PC-3 (cell line): ENCODE data around the gene TUBA4B. TPM values are rescaled to one million over a fixed set of nuclear protein-coding genes. Genes with fewer than 3 reads are reported as not detected.
A peak's percentile ranks its signal among the peaks of the same experiment; 100 is the strongest.

Experiments
- ATAC-seq: fragments of 200-7000 bp; cut with Tn5 transposase; 2 replicates; pipeline ENCODE4 v1.9.1; 2020; ENCODE audit warnings: mild to moderate bottlenecking, moderate library complexity
- BruUV-seq: library from RNA; stranded (reverse); fragments of 400-500 nt; replicated peaks from 2 replicates; lab custom pipeline; 2021; lab: Mats Ljungman, UMichigan
- CTCF ChIA-PET: fragments of 300-600 bp; sonication (Branson Sonifier 250); formaldehyde crosslinking; loops from one replicate; lab custom pipeline; 2022; ENCODE audit warnings: antibody characterized with exemption; lab: Charles Lee
- POLR2A ChIA-PET: fragments of 300-600 bp; sonication (Branson Sonifier 250); formaldehyde crosslinking; loops from one replicate; lab custom pipeline; 2022; ENCODE audit warnings: antibody characterized with exemption; ENCODE audit not compliant: unreplicated experiment; lab: Charles Lee
- DNase-seq: peaks from one replicate; pipeline ENCODE4 v3.0.0-alpha.2; 2015
- H2AFZ ChIP-seq: fragments of 300-600 bp; sonication (generic); 2 replicates; pipeline ENCODE4 v1.6.0; 2016; ENCODE audit warnings: antibody characterized with exemption, low read length
- H3F3A ChIP-seq: fragments of 300-600 bp; sonication (generic); one replicate; pipeline ENCODE4 v1.6.0; 2017; ENCODE audit warnings: antibody characterized with exemption, low read length, control low read depth, mild to moderate bottlenecking; ENCODE audit not compliant: unreplicated experiment
- H3K27ac ChIP-seq: fragments of 300-600 bp; sonication (generic); 2 replicates; pipeline ENCODE4 v1.5.1; 2016; ENCODE audit warnings: mild to moderate bottlenecking, low read length
- H3K27me3 ChIP-seq: fragments of 300-600 bp; sonication (generic); 2 replicates; pipeline ENCODE4 v1.6.1; 2016; ENCODE audit warnings: low read length, mixed read lengths
- H3K36me3 ChIP-seq: fragments of 300-600 bp; sonication (generic); 2 replicates; pipeline ENCODE4 v1.6.1; 2016; ENCODE audit warnings: low read depth, mixed run types, low read length, mixed read lengths
- H3K4me1 ChIP-seq: fragments of 300-600 bp; sonication (generic); 2 replicates; pipeline ENCODE4 v1.5.1; 2016; ENCODE audit warnings: low read length; ENCODE audit not compliant: insufficient read depth
- H3K4me2 ChIP-seq: fragments of 300-600 bp; sonication (generic); 2 replicates; pipeline ENCODE4 v1.6.0; 2016; ENCODE audit warnings: low read length
- H3K4me3 ChIP-seq: fragments of 300-600 bp; sonication (generic); 2 replicates; pipeline ENCODE4 v1.5.1; 2016; ENCODE audit warnings: mild to moderate bottlenecking, low read length, mixed read lengths
- H3K79me2 ChIP-seq: fragments of 300-600 bp; sonication (generic); 2 replicates; pipeline ENCODE4 v1.6.1; 2017; ENCODE audit warnings: low read length, mixed read lengths
- H3K9ac ChIP-seq: fragments of 300-600 bp; sonication (generic); 2 replicates; pipeline ENCODE4 v1.6.0; 2016; ENCODE audit warnings: mild to moderate bottlenecking, low read length
- H3K9me2 ChIP-seq: fragments of 300-600 bp; sonication (generic); replicated peaks from 2 replicates; pipeline ENCODE4 v1.6.1; 2016; ENCODE audit warnings: mixed run types, low read length, mixed read lengths
- H3K9me3 ChIP-seq: fragments of 300-600 bp; sonication (generic); 2 replicates; pipeline ENCODE4 v1.6.1; 2016; ENCODE audit warnings: low read length, mixed read lengths
- H4K20me1 ChIP-seq: fragments of 300-600 bp; sonication (generic); 2 replicates; pipeline ENCODE4 v1.6.1; 2016; ENCODE audit warnings: low read length, mixed read lengths
- EZH2 ChIP-seq: fragments of 300-600 bp; sonication (generic); IDR thresholded peaks from one replicate; pipeline ENCODE4 v1.6.1; 2017; ENCODE audit warnings: antibody characterized with exemption, mild to moderate bottlenecking, low read length; ENCODE audit not compliant: unreplicated experiment
- EZH2phosphoT487 ChIP-seq: fragments of 300-600 bp; sonication (generic); IDR thresholded peaks from 2 replicates; pipeline ENCODE4 v1.6.1; 2018; ENCODE audit warnings: mild to moderate bottlenecking, antibody characterized with exemption, low read length, borderline replicate concordance
- intact Hi-C: fragments of 100-400 bp; cut with micrococcal nuclease; formaldehyde crosslinking; loops from 2 replicates; pipeline ENCODE4 v1.9.0; 2023
- total RNA-seq: library from RNA; depleted of rRNA; stranded (reverse); fragments of >200 nt; gene quantifications from 2 replicates; pipeline ENCODE4 v1.2.3, GENCODE V29; 2014
- TF ChIP-seq, protein P1 (sequence below): fragments of 300-600 bp; sonication (generic); conservative IDR thresholded peaks from 2 replicates; pipeline ENCODE4 v1.5.1; 2017; ENCODE audit warnings: antibody characterized with exemption, low read depth, mild to moderate bottlenecking, low read length

TUBA4B gene
- total RNA-seq, 1 experiment from 2014 or later = not detected

DNA sequence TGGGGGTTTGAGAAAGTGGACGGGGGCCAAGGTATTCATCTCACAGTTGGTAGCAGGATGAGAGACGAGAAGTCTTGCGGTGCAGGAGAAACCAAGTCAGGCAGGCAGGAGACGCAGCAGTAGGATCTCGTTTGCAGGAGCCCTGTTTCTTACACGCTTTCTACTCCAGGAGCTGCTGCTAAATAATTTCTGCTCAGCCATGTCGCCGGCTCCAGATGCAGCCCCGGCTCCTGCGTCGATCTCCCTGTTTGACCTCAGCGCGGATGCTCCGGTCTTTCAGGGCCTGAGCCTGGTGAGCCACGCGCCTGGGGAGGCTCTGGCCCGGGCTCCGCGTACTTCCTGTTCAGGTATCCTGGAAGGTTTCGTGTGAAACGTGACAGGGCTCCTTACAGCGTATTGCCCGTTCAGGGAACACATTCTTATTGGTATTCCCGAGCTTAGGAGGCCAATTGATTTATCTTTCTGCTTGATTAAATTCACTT is 22.9 kb upstream of the TUBA4B start:
- TF ChIP-seq EZH2phosphoT487 (no peak), EZH2 (no peak)
- TF ChIP-seq, protein P1, sequence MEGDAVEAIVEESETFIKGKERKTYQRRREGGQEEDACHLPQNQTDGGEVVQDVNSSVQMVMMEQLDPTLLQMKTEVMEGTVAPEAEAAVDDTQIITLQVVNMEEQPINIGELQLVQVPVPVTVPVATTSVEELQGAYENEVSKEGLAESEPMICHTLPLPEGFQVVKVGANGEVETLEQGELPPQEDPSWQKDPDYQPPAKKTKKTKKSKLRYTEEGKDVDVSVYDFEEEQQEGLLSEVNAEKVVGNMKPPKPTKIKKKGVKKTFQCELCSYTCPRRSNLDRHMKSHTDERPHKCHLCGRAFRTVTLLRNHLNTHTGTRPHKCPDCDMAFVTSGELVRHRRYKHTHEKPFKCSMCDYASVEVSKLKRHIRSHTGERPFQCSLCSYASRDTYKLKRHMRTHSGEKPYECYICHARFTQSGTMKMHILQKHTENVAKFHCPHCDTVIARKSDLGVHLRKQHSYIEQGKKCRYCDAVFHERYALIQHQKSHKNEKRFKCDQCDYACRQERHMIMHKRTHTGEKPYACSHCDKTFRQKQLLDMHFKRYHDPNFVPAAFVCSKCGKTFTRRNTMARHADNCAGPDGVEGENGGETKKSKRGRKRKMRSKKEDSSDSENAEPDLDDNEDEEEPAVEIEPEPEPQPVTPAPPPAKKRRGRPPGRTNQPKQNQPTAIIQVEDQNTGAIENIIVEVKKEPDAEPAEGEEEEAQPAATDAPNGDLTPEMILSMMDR = no peak
- H3K27ac ChIP-seq = peak overlapping the region; percentile 54

DNA sequence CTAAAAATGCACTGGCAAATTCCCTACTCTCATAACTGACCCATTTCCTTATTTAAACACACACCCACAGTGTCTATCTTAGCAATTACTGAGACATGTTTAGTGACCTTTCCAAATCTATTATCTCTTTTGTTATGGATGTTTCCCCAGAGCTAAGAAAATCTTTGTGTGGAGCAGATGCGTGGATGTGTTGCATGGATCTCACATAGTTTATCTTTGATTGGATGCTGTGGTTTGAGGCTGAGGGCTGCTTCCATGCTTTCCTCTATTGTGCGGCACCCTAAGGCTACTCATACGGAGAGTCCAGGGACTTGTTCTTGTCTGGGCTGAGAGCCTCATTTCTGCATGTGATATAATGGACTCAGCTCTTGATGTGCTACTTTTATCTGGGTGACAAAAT is 18.7 kb upstream of the TUBA4B start:
- Histone ChIP-seq H3K9ac (no peak overlapping the region), H3K27ac (no peak overlapping the region), H3K36me3 (peaks cover 42% of the 10 kb centered on the region), H3K9me3 (no peaks in the 10 kb centered on the region), H4K20me1 (no peaks in the 10 kb centered on the region), H3K4me2 (no peak overlapping the region), H3K9me2 (no peaks in the 10 kb centered on the region), H3K4me3 (no peak overlapping the region), H3K4me1 (peaks cover 5% of the 10 kb centered on the region; the same call in 1 of the 2 replicates), H3F3A (peaks cover 4% of the 10 kb centered on the region), H3K27me3 (no peaks in the 10 kb centered on the region), H3K79me2 (peaks cover 30% of the 10 kb centered on the region), H2AFZ (no peak overlapping the region)
- POLR2A ChIA-PET = interaction anchor here (0.6 kb wide), 1 partner anchor 192 kb away, joined by 3 read pairs; no protein-coding TSS in a partner anchor
- no peak for DNase-seq
- intact Hi-C loops = no loop called here
- BruUV-seq = no TSS peak
- TF ChIP-seq EZH2 = no peak
- TF ChIP-seq, protein P1 = no peak
- no peak for TF ChIP-seq EZH2phosphoT487
- CTCF ChIA-PET = no interaction called here
- ATAC-seq = no peak

More for the DNA sequence above, 22.9 kb upstream of the TUBA4B start:
- ATAC-seq = peak; percentile 47
- peak overlapping the region; percentile 74 for H3K4me3 ChIP-seq
- intact Hi-C loops = no loop called here
- CTCF ChIA-PET = interaction anchor here (0.7 kb wide), 1 partner anchor 19 kb away, joined by 6 read pairs; no protein-coding TSS in a partner anchor
- no peaks in the 10 kb centered on the region for H3K27me3 ChIP-seq
- peak overlapping the region; percentile 85 for H3K4me2 ChIP-seq
- POLR2A ChIA-PET = interaction anchor here (0.9 to 1.1 kb wide), 3 partner anchors 19 to 44 kb away, joined by 4 to 6 read pairs (median 5); partner anchors contain the start of gene ZFAND2B
- peaks cover 17% of the 10 kb centered on the region for H3K4me1 ChIP-seq
- no peaks in the 10 kb centered on the region for H3K9me2 ChIP-seq
- DNase-seq = peak; percentile 67
- peaks cover 51% of the 10 kb centered on the region for H3K79me2 ChIP-seq
- peak overlapping the region; percentile 80 for H3K9ac ChIP-seq
- peaks cover 25% of the 10 kb centered on the region for H3K36me3 ChIP-seq
- TSS peak; percentile 72 for BruUV-seq
- H3K9me3 ChIP-seq = no peaks in the 10 kb centered on the region
- peaks cover 4% of the 10 kb centered on the region for H3F3A ChIP-seq
- H2AFZ ChIP-seq = peak overlapping the region; percentile 60
- H4K20me1 ChIP-seq = no peaks in the 10 kb centered on the region

DNA sequence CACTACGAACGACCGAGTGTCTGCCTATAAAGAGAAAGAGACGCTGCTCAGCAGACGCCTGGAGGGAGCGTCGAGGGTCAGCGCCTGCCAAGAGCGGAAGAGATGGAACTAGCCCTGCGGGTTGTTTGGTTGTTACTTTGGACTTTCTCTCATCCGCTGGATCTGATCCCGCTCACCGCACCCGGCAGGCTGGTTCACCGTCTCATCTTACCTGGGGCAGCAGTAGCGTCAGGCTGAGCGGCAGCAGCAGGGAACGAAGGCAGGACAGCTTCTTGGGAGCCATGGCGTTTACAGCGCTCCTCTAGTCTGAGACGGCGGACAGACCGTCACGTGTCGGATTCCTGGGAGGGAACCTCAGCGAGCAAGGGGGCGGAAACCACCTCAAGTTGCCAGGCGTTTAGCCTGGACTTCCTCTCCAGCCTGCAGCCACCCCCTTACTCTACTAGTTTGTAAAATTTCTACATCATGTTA is 9.7 kb upstream of the TUBA4B start:
- DNase-seq (no peak), ATAC-seq (no peak)
- TF ChIP-seq, protein P1 = no peak
- Histone ChIP-seq H3K4me1 (peaks cover 25% of the 10 kb centered on the region), H3K9me3 (no peaks in the 10 kb centered on the region), H3K79me2 (peaks cover 29% of the 10 kb centered on the region), H2AFZ (no peak overlapping the region), H3K36me3 (peaks cover 7% of the 10 kb centered on the region; the same call in 1 of the 2 replicates), H4K20me1 (no peaks in the 10 kb centered on the region), H3K27me3 (no peaks in the 10 kb centered on the region), H3F3A (no peaks in the 10 kb centered on the region), H3K4me3 (no peak overlapping the region), H3K27ac (no peak overlapping the region), H3K9me2 (no peaks in the 10 kb centered on the region), H3K4me2 (no peak overlapping the region), H3K9ac (no peak overlapping the region)
- intact Hi-C loops = no loop called here
- ChIA-PET POLR2A (no interaction called here), CTCF (no interaction called here)
- BruUV-seq = no TSS peak
